HG03378 (cell line): ENCODE measurements around the gene MAGI2.
"Not testable (repeated sequence)": the region's sequence is repeated elsewhere in the genome, so short reads cannot be mapped to it uniquely, and the experiment has no call there.

ENCODE experiments used
- ATAC-seq: cut with Tn5 transposase; IDR thresholded peaks from one replicate; pipeline ENCODE4 v1.9.1; 2021; ENCODE audit warnings: mild to moderate bottlenecking, moderate library complexity; ENCODE audit not compliant: unreplicated experiment

Gene MAGI2

GRCh38 chr7:79452032-79452494 is 1.4 kb downstream of the MAGI2 start:
- no peak for ATAC-seq

DNA sequence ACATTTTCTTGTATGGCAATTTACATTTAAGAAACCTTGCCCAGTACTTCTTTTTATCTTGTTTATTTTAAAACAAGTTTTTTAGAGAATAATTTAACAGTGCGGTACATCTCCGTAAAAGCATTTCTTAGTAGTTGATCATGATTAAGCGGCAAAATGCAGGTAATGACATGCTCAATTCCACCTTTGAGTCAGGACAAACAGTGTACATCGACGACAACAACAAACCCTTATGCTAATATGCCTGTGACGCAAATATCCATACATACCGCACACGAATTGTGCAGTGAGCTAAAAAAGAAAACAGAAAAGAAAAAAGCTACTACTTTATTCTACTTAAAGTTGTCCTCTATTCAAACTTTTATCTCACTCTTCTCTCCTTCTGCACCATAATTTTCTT is 1.9 kb downstream of the MAGI2 start:
- no peak for ATAC-seq

DNA sequence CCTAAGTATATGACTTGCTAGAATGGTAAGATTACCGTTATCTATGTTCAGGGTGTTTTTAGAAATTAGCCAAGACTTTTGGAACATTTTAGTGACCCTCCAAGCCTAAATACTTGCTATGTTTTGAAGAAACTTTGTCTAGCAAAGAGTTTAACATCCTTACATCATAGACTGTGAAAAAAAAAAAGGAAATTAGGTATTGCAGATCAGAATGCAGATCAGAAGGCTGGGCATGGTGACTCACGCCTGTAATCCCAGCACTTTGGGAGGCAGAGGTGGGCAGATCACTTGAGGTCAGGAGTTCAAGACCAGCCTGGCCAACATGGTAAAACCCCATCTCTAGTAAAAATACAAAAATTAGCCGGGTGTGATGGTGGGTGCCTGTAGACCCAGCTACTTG is 10.7 kb downstream of the MAGI2 start:
- ATAC-seq, result not testable (repeated sequence)

DNA sequence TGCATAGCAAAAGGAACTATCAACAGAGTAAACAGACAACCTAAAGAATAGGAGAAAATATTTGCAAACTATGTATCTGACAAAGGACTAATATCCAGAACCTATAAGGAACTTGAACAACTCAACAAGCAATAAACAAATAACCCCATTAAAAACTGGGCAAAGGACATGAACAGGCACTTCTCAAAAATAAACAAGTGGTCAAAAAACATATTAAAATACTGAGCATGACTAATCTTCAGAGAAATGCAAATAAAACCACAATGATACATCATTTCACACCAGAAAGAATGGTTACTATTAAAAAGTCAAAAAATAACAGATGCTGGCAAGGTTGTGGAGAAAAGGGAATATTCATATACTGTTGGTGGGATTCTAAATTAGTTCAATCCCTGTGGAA is 17.1 kb downstream of the MAGI2 start:
- ATAC-seq, result no peak

GRCh38 chr7:79434867-79435266 is 18.6 kb downstream of the MAGI2 start:
- no peak for ATAC-seq

DNA sequence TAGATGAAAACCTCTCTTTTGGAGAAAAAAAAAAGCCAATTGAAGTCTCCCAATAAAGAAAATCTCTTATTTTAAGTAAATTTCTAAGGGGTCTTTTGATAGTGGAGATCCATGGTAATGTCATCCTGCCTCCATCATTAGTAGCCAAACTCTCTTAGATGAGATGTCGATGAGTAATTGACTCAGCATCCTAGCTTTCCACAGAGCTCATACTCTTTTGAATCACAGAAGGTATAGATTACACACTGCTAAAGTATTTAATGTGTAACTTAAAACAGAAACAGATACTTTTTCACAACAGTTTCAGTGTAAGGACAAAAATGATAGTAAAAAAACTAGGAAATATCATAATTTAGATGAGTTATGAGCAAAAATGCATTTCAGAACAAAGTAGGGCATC is 19.4 kb downstream of the MAGI2 start:
- ATAC-seq, result no peak

- no peak for ATAC-seq
These were observed 23.1 kb downstream of the MAGI2 start for GRCh38 chr7:79430391-79430790.

- no peak for ATAC-seq
These were observed 27.8 kb downstream of the MAGI2 start for GRCh38 chr7:79425665-79426064.

DNA sequence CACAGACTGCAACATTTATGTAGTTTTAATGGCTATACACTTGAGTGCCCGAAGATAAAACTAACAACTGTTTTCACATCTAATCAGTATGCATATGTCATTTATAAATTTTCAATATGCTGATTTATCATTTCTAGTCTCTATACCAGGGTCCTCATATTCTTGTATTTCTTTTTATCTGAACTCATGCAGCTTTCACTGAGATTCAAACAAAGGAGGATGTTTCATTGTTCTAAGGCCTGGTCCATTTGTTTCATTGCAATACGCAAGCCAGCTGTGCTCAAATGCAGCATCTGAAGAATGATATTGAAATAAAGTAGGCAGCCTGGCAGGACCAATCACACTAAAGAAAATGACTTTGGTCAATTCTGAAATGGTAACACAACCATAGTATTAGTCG is 31.7 kb downstream of the MAGI2 start:
- no peak for ATAC-seq

DNA sequence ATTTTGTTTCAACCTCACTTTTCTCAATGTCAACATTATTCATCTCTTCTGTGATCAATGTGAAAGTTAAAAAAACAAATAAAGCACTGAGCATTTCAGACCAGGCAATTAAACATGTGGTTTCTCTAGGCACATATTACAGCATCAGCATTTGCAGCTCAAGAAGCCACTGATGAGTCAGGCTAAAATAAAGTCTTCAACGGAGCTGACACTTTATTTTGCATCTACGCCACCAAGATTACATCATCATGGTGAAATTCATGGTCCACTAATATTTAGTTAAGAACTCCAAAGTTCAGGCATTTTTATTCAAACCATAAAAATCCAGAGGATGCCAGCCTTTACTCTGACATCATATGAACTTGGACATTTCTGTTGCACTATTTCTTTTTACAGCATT is 33.0 kb downstream of the MAGI2 start:
- ATAC-seq, result no peak

- ATAC-seq, result no peak
These were observed 38.6 kb downstream of the MAGI2 start for GRCh38 chr7:79414910-79415309.

- no peak for ATAC-seq
These were observed 40.6 kb downstream of the MAGI2 start for GRCh38 chr7:79412915-79413314.

DNA sequence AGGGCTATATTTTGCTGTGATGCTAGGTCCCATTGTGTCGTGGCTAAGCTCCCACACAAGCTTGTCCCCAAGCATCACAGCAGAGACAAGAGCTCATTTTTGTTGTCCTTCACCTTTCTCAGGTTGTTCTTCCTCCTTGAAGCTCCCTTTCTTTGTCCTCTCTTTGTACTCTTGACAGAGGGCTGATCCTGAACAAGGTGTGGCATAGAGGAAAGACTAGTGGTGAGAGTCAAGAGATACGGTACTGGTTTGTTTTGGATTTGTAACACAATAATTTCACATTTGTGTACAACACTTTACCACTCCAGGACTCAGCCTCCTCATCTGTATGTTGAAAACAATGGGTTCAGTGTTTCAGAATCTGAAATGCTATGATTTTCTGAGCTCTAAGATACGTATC is 41.0 kb downstream of the MAGI2 start:
- no peak for ATAC-seq

- no peak for ATAC-seq
These were observed 43.1 kb downstream of the MAGI2 start for GRCh38 chr7:79410345-79410744.

- no peak for ATAC-seq
These were observed 46.1 kb downstream of the MAGI2 start for GRCh38 chr7:79407351-79407750.

- no peak for ATAC-seq
These were observed 47.1 kb downstream of the MAGI2 start for GRCh38 chr7:79406371-79406770.

GRCh38 chr7:79405368-79405767 is 48.1 kb downstream of the MAGI2 start:
- no peak for ATAC-seq

DNA sequence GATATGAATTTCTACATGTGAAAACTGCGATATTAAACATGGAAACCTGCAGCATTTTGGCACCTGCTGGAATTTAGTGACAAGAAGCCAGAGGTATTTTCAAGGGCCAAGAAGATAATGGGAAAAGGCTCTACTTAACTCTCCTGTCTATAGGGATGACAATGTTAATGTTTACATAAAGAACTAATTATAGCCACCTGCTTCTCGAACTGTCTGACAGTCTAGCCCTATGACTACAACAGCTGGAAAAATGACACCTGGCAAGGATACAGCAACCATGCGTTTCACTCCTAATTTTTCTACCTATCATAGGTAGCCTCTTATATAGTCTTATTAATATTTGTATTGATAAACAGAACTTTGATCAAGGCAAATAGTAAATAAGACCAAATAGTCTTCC is 49.6 kb downstream of the MAGI2 start:
- ATAC-seq, result no peak

DNA sequence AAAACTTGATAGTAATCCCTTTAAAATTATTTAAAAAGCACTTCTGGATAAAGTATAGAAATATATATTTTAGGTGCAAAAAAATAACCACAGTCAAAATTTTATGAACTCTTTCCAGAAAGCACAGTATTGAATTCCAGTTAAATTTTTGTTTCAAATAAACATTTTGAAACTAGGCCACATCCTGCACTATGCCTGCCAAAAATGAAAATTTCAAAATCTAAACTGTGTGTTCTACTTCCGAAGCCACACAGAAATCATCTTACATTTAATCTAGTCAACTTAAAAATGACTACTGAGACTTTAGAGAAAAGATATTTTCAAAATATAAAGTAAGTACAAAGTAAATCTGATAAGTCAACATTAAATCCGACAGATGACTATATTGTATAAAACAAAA is 50.0 kb downstream of the MAGI2 start:
- ATAC-seq, result no peak

DNA sequence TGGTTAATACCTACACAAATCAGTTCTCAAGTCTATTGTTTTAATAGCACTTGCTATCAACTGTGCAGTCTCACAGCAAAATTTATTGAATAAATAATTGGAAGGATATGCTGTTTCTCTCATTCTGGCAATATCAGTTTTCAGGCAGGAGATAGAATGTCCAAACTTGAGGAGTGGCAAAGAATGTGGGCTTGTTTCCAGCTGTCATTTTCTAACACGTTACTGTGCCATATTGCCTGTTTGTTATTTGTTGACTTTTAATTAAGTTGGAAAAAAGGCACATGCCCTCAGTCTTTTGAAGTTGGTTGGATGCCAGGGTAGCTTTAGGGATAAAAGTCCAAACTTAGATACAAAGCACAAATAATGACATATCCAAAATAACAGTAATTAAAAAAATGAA is 52.2 kb downstream of the MAGI2 start:
- no peak for ATAC-seq

GRCh38 chr7:79400222-79400621 is 53.2 kb downstream of the MAGI2 start:
- ATAC-seq, result no peak

GRCh38 chr7:79398138-79398749 is 55.2 kb downstream of the MAGI2 start:
- no peak for ATAC-seq

DNA sequence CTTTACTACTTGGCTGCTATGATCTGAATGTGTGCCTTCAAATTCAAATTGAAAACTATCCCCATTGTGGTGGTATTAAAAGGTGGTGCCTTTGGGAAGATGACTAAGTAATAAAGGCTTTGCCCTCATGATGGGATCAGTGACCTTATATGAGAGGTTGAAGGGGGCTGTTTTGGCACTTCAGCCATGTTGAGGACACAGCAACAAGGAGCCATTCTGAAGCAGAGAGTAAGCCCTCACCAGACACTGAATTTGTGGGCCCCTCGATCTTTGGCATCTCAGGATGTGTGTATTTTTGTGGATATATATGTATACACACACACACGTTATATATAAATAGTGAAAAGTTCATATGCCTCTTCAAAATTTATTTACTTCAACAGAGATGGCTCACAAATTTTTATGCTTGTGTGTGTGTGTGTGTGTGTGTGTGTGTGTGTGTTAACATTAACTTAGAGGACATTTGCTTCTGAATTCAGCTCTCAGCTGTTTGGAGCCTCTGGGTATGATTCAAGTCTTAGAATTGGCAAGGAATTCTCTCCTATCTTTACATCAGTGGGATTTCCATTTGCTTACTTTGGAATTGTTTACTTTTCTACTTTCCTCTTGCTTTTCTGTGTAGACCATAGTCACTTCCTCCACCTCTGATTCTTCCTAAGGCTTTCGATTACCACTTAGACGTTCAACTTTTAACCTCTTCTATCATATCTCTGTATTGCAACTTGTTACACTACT is 66.6 kb downstream of the MAGI2 start:
- no peak for ATAC-seq
